H1 (cell line): Measurements from ENCODE around the gene AUH. TPM values are rescaled to one million over a fixed set of nuclear protein-coding genes. Genes with fewer than 3 reads are reported as not detected.

ENCODE experiments used
- BACH1 ChIP-seq: IDR thresholded peaks from 2 replicates; pipeline ENCODE4 v1.6.1; 2012; ENCODE audit warnings: low read length, improper control_type of control experiment
- CHD1 ChIP-seq: IDR thresholded peaks from 2 replicates; pipeline ENCODE4 v1.6.1; 2012; ENCODE audit warnings: low read depth, low read length, improper control_type of control experiment
- HDAC2 ChIP-seq, 2 experiments: fragments of 300-600 bp in 1 of 2; sonication (generic) in 1 of 2; IDR thresholded peaks; 2 replicates each; pipeline ENCODE4 v1.6.1; 2011 to 2012; ENCODE audit warnings: low read depth in 2 of 2, low read length in 2 of 2, mild to moderate bottlenecking in 2 of 2, moderate library complexity in 2 of 2, borderline replicate concordance in 1 of 2, inconsistent platforms in 1 of 2
- RBBP5 ChIP-seq: IDR thresholded peaks from 2 replicates; pipeline ENCODE4 v1.7.1; 2012; ENCODE audit warnings: low read depth, mild to moderate bottlenecking, inconsistent platforms, low read length, moderate library complexity, borderline replicate concordance
- YY1 ChIP-seq: IDR thresholded peaks from 2 replicates; pipeline ENCODE4 v1.6.1; 2011; ENCODE audit warnings: low read depth, mild to moderate bottlenecking, low read length
- polyA plus RNA-seq, 7 experiments: library from polyadenylated mRNA; depleted of rRNA in 3 of 7; stranded (reverse) in 5 of 7; unstranded in 2 of 7; fragments of >200 nt in 5 of 7; fragments of 200-250 nt in 2 of 7; gene quantifications; 1 replicate in 5 of 7; 2 replicates in 1 of 7; 4 replicates in 1 of 7; pipeline versions ENCODE4 v1.2.1 to v1.2.3, GENCODE V29; 2011 to 2013; ENCODE audit warnings: missing spikeins in 2 of 7, mixed read lengths in 2 of 7
- total RNA-seq: library from RNA; stranded (reverse); fragmentation: NEBNext Ultra II Directional; extraction: Animal tissue kit (Norgen Biotek cat#: 25700); gene quantifications from 2 replicates; pipeline ENCODE4 v1.2.1, GENCODE V29; 2021
- TF ChIP-seq, protein P1 (sequence below): fragments of 300-600 bp; sonication (generic); IDR thresholded peaks from 2 replicates; pipeline ENCODE4 v1.7.1; 2012; ENCODE audit warnings: low read length, moderate library complexity, mild to moderate bottlenecking, inconsistent platforms; ENCODE audit not compliant: insufficient replicate concordance

The AUH gene
- total and polyA plus RNA-seq, 2 of the 8 experiments (the other 6 are each of a cell fraction or from before 2014, with no cell fraction given) = 5.8 to 21.9 TPM

DNA sequence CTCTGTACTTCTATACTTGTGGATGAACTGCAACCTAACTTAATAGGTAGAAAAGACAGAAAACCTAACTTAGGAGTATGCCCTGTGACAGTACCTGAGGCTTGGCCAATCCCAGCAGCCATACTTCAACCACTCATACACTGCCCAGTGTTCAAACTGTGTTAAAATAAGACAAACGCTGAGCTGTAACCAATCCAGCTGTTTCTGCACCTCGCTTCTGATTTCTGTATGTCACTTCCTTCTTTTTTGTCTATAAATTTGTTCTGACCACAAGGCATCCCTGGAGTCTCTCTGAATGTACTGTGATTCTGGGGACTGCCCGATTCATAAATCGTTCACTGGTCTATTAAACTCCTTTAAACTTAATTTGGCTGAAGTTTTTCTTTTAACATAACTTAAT is 41.4 kb downstream of the AUH start (continued):
- TF ChIP-seq, protein P1, sequence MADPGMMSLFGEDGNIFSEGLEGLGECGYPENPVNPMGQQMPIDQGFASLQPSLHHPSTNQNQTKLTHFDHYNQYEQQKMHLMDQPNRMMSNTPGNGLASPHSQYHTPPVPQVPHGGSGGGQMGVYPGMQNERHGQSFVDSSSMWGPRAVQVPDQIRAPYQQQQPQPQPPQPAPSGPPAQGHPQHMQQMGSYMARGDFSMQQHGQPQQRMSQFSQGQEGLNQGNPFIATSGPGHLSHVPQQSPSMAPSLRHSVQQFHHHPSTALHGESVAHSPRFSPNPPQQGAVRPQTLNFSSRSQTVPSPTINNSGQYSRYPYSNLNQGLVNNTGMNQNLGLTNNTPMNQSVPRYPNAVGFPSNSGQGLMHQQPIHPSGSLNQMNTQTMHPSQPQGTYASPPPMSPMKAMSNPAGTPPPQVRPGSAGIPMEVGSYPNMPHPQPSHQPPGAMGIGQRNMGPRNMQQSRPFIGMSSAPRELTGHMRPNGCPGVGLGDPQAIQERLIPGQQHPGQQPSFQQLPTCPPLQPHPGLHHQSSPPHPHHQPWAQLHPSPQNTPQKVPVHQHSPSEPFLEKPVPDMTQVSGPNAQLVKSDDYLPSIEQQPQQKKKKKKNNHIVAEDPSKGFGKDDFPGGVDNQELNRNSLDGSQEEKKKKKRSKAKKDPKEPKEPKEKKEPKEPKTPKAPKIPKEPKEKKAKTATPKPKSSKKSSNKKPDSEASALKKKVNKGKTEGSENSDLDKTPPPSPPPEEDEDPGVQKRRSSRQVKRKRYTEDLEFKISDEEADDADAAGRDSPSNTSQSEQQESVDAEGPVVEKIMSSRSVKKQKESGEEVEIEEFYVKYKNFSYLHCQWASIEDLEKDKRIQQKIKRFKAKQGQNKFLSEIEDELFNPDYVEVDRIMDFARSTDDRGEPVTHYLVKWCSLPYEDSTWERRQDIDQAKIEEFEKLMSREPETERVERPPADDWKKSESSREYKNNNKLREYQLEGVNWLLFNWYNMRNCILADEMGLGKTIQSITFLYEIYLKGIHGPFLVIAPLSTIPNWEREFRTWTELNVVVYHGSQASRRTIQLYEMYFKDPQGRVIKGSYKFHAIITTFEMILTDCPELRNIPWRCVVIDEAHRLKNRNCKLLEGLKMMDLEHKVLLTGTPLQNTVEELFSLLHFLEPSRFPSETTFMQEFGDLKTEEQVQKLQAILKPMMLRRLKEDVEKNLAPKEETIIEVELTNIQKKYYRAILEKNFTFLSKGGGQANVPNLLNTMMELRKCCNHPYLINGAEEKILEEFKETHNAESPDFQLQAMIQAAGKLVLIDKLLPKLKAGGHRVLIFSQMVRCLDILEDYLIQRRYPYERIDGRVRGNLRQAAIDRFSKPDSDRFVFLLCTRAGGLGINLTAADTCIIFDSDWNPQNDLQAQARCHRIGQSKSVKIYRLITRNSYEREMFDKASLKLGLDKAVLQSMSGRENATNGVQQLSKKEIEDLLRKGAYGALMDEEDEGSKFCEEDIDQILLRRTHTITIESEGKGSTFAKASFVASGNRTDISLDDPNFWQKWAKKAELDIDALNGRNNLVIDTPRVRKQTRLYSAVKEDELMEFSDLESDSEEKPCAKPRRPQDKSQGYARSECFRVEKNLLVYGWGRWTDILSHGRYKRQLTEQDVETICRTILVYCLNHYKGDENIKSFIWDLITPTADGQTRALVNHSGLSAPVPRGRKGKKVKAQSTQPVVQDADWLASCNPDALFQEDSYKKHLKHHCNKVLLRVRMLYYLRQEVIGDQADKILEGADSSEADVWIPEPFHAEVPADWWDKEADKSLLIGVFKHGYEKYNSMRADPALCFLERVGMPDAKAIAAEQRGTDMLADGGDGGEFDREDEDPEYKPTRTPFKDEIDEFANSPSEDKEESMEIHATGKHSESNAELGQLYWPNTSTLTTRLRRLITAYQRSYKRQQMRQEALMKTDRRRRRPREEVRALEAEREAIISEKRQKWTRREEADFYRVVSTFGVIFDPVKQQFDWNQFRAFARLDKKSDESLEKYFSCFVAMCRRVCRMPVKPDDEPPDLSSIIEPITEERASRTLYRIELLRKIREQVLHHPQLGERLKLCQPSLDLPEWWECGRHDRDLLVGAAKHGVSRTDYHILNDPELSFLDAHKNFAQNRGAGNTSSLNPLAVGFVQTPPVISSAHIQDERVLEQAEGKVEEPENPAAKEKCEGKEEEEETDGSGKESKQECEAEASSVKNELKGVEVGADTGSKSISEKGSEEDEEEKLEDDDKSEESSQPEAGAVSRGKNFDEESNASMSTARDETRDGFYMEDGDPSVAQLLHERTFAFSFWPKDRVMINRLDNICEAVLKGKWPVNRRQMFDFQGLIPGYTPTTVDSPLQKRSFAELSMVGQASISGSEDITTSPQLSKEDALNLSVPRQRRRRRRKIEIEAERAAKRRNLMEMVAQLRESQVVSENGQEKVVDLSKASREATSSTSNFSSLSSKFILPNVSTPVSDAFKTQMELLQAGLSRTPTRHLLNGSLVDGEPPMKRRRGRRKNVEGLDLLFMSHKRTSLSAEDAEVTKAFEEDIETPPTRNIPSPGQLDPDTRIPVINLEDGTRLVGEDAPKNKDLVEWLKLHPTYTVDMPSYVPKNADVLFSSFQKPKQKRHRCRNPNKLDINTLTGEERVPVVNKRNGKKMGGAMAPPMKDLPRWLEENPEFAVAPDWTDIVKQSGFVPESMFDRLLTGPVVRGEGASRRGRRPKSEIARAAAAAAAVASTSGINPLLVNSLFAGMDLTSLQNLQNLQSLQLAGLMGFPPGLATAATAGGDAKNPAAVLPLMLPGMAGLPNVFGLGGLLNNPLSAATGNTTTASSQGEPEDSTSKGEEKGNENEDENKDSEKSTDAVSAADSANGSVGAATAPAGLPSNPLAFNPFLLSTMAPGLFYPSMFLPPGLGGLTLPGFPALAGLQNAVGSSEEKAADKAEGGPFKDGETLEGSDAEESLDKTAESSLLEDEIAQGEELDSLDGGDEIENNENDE = no peak
- TF ChIP-seq YY1 = no peak
- no peak for TF ChIP-seq RBBP5
- no peak for TF ChIP-seq HDAC2 (IDR thresholded peaks at IDR 0.05; ENCODE audit: borderline replicate concordance in 1 of 2, low read depth in 2 of 2, low read length in 2 of 2)
- no peak for TF ChIP-seq BACH1
- no peak for TF ChIP-seq CHD1
